IMR-90 (cell line): Measurements from ENCODE around the gene ARID5A. TPM values are rescaled to one million over a fixed set of nuclear protein-coding genes. Genes with fewer than 3 reads are reported as not detected.

ENCODE experiments used
- ATAC-seq: fragments of 200-7000 bp; cut with Tn5 transposase; 2 replicates; pipeline ENCODE4 v1.9.1; 2020; ENCODE audit warnings: low read depth, mild to moderate bottlenecking, moderate library complexity
- BruUV-seq: library from RNA; stranded (reverse); fragments of 400-500 nt; replicated peaks from 2 replicates; lab custom pipeline; 2021; lab: Mats Ljungman, UMichigan
- CTCF ChIA-PET: fragments of 300-600 bp; formaldehyde crosslinking; extraction: SDS; loops from one replicate; lab custom pipeline; 2021; ENCODE audit warnings: antibody characterized with exemption; lab: Yijun Ruan, JAX
- POLR2A ChIA-PET: fragments of 300-600 bp; sonication (Branson Sonifier 250); formaldehyde crosslinking; loops from one replicate; lab custom pipeline; 2022; ENCODE audit warnings: antibody characterized with exemption; ENCODE audit not compliant: unreplicated experiment; lab: Charles Lee
- DNase-seq: peaks from one replicate; pipeline ENCODE4 v3.0.0; 2013
- H2AFZ ChIP-seq: replicated peaks from 2 replicates; pipeline ENCODE3; 2013; ENCODE audit warnings: low read length, mild to moderate bottlenecking; ENCODE audit not compliant: poor library complexity
- H2AK5ac ChIP-seq: 2 replicates; pipeline ENCODE4 v1.6.1; 2013; ENCODE audit warnings: low read depth, low read length, inconsistent platforms
- H2AK9ac ChIP-seq: replicated peaks from 2 replicates; pipeline ENCODE3; 2013; ENCODE audit warnings: mild to moderate bottlenecking, low read depth, low read length, moderate library complexity; ENCODE audit not compliant: poor library complexity
- H2BK120ac ChIP-seq: 2 replicates; pipeline ENCODE4 v1.6.1; 2013; ENCODE audit warnings: low read depth, low read length, inconsistent platforms
- H2BK15ac ChIP-seq: 3 replicates; pipeline ENCODE4 v1.6.1; 2013; ENCODE audit warnings: low read depth, low read length, inconsistent platforms
- H2BK20ac ChIP-seq: 2 replicates; pipeline ENCODE4 v1.6.1; 2013; ENCODE audit warnings: low read depth, mild to moderate bottlenecking, inconsistent platforms, low read length, moderate library complexity
- H2BK5ac ChIP-seq: 2 replicates; pipeline ENCODE4 v1.6.1; 2013; ENCODE audit warnings: mild to moderate bottlenecking, low read depth, low read length, inconsistent platforms; ENCODE audit not compliant: poor library complexity, severe bottlenecking
- H3K14ac ChIP-seq: replicated peaks from 2 replicates; pipeline ENCODE4 v1.6.1; 2013; ENCODE audit warnings: low read depth, low read length, inconsistent platforms
- H3K18ac ChIP-seq: 2 replicates; pipeline ENCODE4 v1.6.1; 2013; ENCODE audit warnings: low read depth, low read length, control low read depth
- H3K23ac ChIP-seq: 2 replicates; pipeline ENCODE4 v1.6.1; 2013; ENCODE audit warnings: low read depth, low read length, inconsistent platforms
- H3K27ac ChIP-seq: 2 replicates; pipeline ENCODE4 v1.5.1; 2013; ENCODE audit warnings: mild to moderate bottlenecking, control low read depth, low read length; ENCODE audit not compliant: insufficient read depth
- H3K27me3 ChIP-seq: 2 replicates; pipeline ENCODE4 v1.6.1; 2013; ENCODE audit warnings: low read length; ENCODE audit not compliant: control insufficient read depth, insufficient read depth
- H3K36me3 ChIP-seq: 2 replicates; pipeline ENCODE4 v1.6.1; 2013; ENCODE audit warnings: low read length, mixed read lengths; ENCODE audit not compliant: control insufficient read depth, insufficient read depth
- H3K4ac ChIP-seq: 2 replicates; pipeline ENCODE4 v1.6.1; 2013; ENCODE audit warnings: low read depth, low read length, inconsistent platforms
- H3K4me1 ChIP-seq: 2 replicates; pipeline ENCODE4 v1.6.1; 2013; ENCODE audit warnings: low read length, mixed read lengths; ENCODE audit not compliant: control insufficient read depth, insufficient read depth
- H3K4me2 ChIP-seq: 2 replicates; pipeline ENCODE4 v1.6.1; 2013; ENCODE audit warnings: low read depth, mild to moderate bottlenecking, control low read depth, low read length, moderate library complexity
- H3K4me3 ChIP-seq: 2 replicates; pipeline ENCODE4 v1.5.1; 2013; ENCODE audit warnings: low read depth, mild to moderate bottlenecking, control low read depth, low read length, moderate library complexity; ENCODE audit not compliant: insufficient read depth
- H3K56ac ChIP-seq: 2 replicates; pipeline ENCODE4 v1.6.1; 2013; ENCODE audit warnings: low read length, inconsistent platforms; ENCODE audit not compliant: insufficient read depth; ENCODE audit errors: extremely low read depth
- H3K79me1 ChIP-seq, 2 experiments: 2 replicates each; pipeline ENCODE4 v1.6.1; 2013; ENCODE audit warnings: low read length in 2 of 2, inconsistent platforms in 1 of 2, low read depth in 1 of 2
- H3K9ac ChIP-seq: 2 replicates; pipeline ENCODE4 v1.6.1; 2013; ENCODE audit warnings: low read depth, low read length, control low read depth
- H3K9me1 ChIP-seq: 2 replicates; pipeline ENCODE4 v1.6.1; 2013; ENCODE audit warnings: low read length, inconsistent platforms; ENCODE audit not compliant: insufficient read depth
- H3K9me3 ChIP-seq: 2 replicates; pipeline ENCODE4 v1.6.1; 2013; ENCODE audit warnings: low read length; ENCODE audit not compliant: control insufficient read depth, insufficient read depth
- H4K20me1 ChIP-seq: 2 replicates; pipeline ENCODE4 v1.6.1; 2013; ENCODE audit warnings: low read length, inconsistent platforms; ENCODE audit not compliant: insufficient read depth
- H4K5ac ChIP-seq: 2 replicates; pipeline ENCODE4 v1.6.1; 2013; ENCODE audit warnings: mild to moderate bottlenecking, low read depth, low read length, control low read depth
- H4K8ac ChIP-seq, 2 experiments: 2 replicates each; pipeline ENCODE4 v1.6.1; 2013; ENCODE audit warnings: low read depth in 2 of 2, low read length in 2 of 2, control low read depth in 1 of 2, inconsistent platforms in 1 of 2
- H4K91ac ChIP-seq: 2 replicates; pipeline ENCODE4 v1.6.1; 2013; ENCODE audit warnings: low read depth, low read length, inconsistent platforms; ENCODE audit not compliant: insufficient read depth
- BHLHE40 ChIP-seq: fragments of 150-350 bp; IDR thresholded peaks from 2 replicates; pipeline ENCODE4 v1.6.1; 2016; ENCODE audit warnings: mild to moderate bottlenecking, low read depth, low read length
- CEBPB ChIP-seq: IDR thresholded peaks from 2 replicates; pipeline ENCODE4 v1.6.1; 2012; ENCODE audit warnings: low read depth, low read length, improper control_type of control experiment
- CHD1 ChIP-seq: IDR thresholded peaks from 2 replicates; pipeline ENCODE4 v1.6.1; 2012; ENCODE audit warnings: low read depth, low read length, improper control_type of control experiment
- CTCF ChIP-seq: conservative IDR thresholded peaks from 2 replicates; pipeline ENCODE4 v1.5.1; 2012; ENCODE audit warnings: mild to moderate bottlenecking, low read depth, low read length, improper control_type of control experiment
- ELK1 ChIP-seq: fragments of 150-350 bp; IDR thresholded peaks from 2 replicates; pipeline ENCODE4 v1.6.1; 2016; ENCODE audit warnings: low read depth, mild to moderate bottlenecking, low read length, moderate library complexity, borderline replicate concordance
- MAFK ChIP-seq: IDR thresholded peaks from 2 replicates; pipeline ENCODE4 v1.6.1; 2012; ENCODE audit warnings: low read depth, low read length, improper control_type of control experiment
- MAZ ChIP-seq: IDR thresholded peaks from 2 replicates; pipeline ENCODE4 v1.6.1; 2012; ENCODE audit warnings: low read depth, mild to moderate bottlenecking, low read length, improper control_type of control experiment, moderate library complexity, borderline replicate concordance
- MXI1 ChIP-seq: IDR thresholded peaks from 2 replicates; pipeline ENCODE4 v1.6.1; 2012; ENCODE audit warnings: low read depth, mild to moderate bottlenecking, low read length, moderate library complexity, borderline replicate concordance
- POLR2A ChIP-seq: IDR thresholded peaks from 2 replicates; pipeline ENCODE4 v1.6.1; 2012; ENCODE audit warnings: mild to moderate bottlenecking, low read depth, low read length
- RAD21 ChIP-seq: IDR thresholded peaks from 2 replicates; pipeline ENCODE4 v1.6.1; 2012; ENCODE audit warnings: low read length, improper control_type of control experiment
- RCOR1 ChIP-seq: IDR thresholded peaks from 2 replicates; pipeline ENCODE4 v1.6.1; 2012; ENCODE audit warnings: mild to moderate bottlenecking, low read length, improper control_type of control experiment; ENCODE audit not compliant: insufficient replicate concordance
- RFX5 ChIP-seq: IDR thresholded peaks from 2 replicates; pipeline ENCODE4 v1.8.0; 2012; ENCODE audit warnings: low read depth, mild to moderate bottlenecking, low read length, moderate library complexity
- USF2 ChIP-seq: fragments of 150-350 bp; IDR thresholded peaks from 2 replicates; pipeline ENCODE4 v1.6.1; 2017; ENCODE audit warnings: mild to moderate bottlenecking, antibody characterized with exemption, low read length, low read depth
- WGBS, 2 experiments: methylation state at CpG; one replicate each; pipeline versions ENCODE4 v1.1.5 to v1.1.7; 2013; ENCODE audit warnings: missing lambda C conversion rate in 2 of 2; ENCODE audit not compliant: insufficient read length in 1 of 2; ENCODE audit errors: extremely low coverage in 2 of 2; 5-methylcytosine and 5-hydroxymethylcytosine counted together
- dilution Hi-C: fragments of 300-500 bp; cut with HindIII; formaldehyde crosslinking; loops from one replicate; pipeline ENCODE4 v1.14.3; 2018; ENCODE audit warnings: low sequenced_read_pairs; ENCODE audit not compliant: unreplicated experiment
- in situ Hi-C: fragments of 300-500 bp; cut with MboI; formaldehyde crosslinking; loops from 3 replicates; pipeline ENCODE4 v1.14.3; 2019; ENCODE audit warnings: low sequenced_read_pairs, inconsistent platforms, mixed read lengths
- intact Hi-C: fragments of 100-400 bp; cut with micrococcal nuclease; formaldehyde crosslinking; loops from 2 replicates; pipeline ENCODE4 v1.10.0; 2022
- polyA plus RNA-seq, 3 experiments: library from polyadenylated mRNA; depleted of rRNA; stranded (reverse); fragments of >200 nt; gene quantifications; 2 replicates each; pipeline ENCODE4 v1.2.3, GENCODE V29; 2012; ENCODE audit warnings: low replicate concordance in 1 of 3
- total RNA-seq: library from RNA; depleted of rRNA; stranded (reverse); fragments of >200 nt; gene quantifications from 2 replicates; pipeline ENCODE4 v1.2.3, GENCODE V29; 2012

The ARID5A gene
- total and polyA plus RNA-seq, 2 of the 4 experiments (the other 2 are of a cell fraction), result 2.3 to 6.7 TPM

- TF ChIP-seq CHD1, result no peak
- TF ChIP-seq MXI1, result no peak
- no peak for TF ChIP-seq RCOR1
- TF ChIP-seq CTCF, result no peak
- TF ChIP-seq MAZ, result no peak
- TF ChIP-seq RAD21, result no peak
- TF ChIP-seq RFX5, result no peak
- TF ChIP-seq CEBPB, result no peak
- TF ChIP-seq MAFK, result no peak
- TF ChIP-seq BHLHE40, result no peak
- no peak for TF ChIP-seq POLR2A
- TF ChIP-seq USF2, result no peak
- TF ChIP-seq ELK1, result no peak
- no TSS peak for BruUV-seq
- no peak for DNase-seq
- Histone ChIP-seq H2BK120ac (no peak overlapping the region), H3K9ac (no peak overlapping the region), H2AK5ac (no peak overlapping the region), H3K4me2 (no peak overlapping the region), H4K20me1 (0 out of 2 replicates have a peak, but pooled peaks cover 4% of the 10 kb centered on the region), H3K4me3 (no peak overlapping the region), H3K56ac (no peak overlapping the region), H2AFZ (no peak overlapping the region), H3K4me1 (no peaks in the 10 kb centered on the region), H3K18ac (no peak overlapping the region), H4K91ac (no peak overlapping the region), H2BK15ac (no peak overlapping the region), H4K8ac (no peak overlapping the region), H3K9me3 (peaks cover 5% of the 10 kb centered on the region), H2BK20ac (no peak overlapping the region), H2BK5ac (no peak overlapping the region), H3K36me3 (no peaks in the 10 kb centered on the region), H4K5ac (no peak overlapping the region), H3K27me3 (peaks cover 34% of the 10 kb centered on the region), H3K9me1 (no peaks in the 10 kb centered on the region), H2AK9ac (no peak overlapping the region), H3K27ac (no peak overlapping the region), H3K4ac (no peak overlapping the region), H3K14ac (no peak overlapping the region), H3K23ac (no peak overlapping the region), H3K79me1 (no peaks in the 10 kb centered on the region)
- intact Hi-C loops (no loop called here), dilution Hi-C loops (no loop called here), in situ Hi-C loops (no loop called here)
- ATAC-seq, result no peak
- WGBS, 2 experiments, result no CpG with 5 or more reads among the region's 1 CpG
- ChIA-PET POLR2A (no interaction called here), CTCF (no interaction called here)
These were observed 42.4 kb upstream of the ARID5A start for GRCh38 chr2:96494188-96494587.
